ENCODE data around the gene TMPRSS12.
"Not testable (repeated sequence)": the region's sequence is repeated elsewhere in the genome, so short reads cannot be mapped to it uniquely, and the experiment has no call there.

The TMPRSS12 gene

GRCh38 chr12:50842637-50843493 lies at the start of gene TMPRSS12:
Gene TMPRSS12, plus strand, starts transcription at chr12:50842926. Its CDS starts 39 bp downstream, at chr12:50842965.
- DNase-seq: no peak

GRCh38 chr12:50799908-50800307 lies 42.8 kb upstream of the TMPRSS12 start:
- no peak for DNase-seq

- DNase-seq: no peak
Measured at GRCh38 chr12:50803230-50803875, 39.4 kb upstream of the TMPRSS12 start.

GRCh38 chr12:50806176-50806575 lies 36.5 kb upstream of the TMPRSS12 start:
- DNase-seq: no peak

GRCh38 chr12:50809131-50809530 lies 33.6 kb upstream of the TMPRSS12 start:
- not testable (repeated sequence) for DNase-seq

GRCh38 chr12:50814921-50815320 lies 27.8 kb upstream of the TMPRSS12 start:
- not testable (repeated sequence) for DNase-seq

GRCh38 chr12:50820177-50820576 lies 22.5 kb upstream of the TMPRSS12 start:
- no peak for DNase-seq

GRCh38 chr12:50822082-50822481 lies 20.6 kb upstream of the TMPRSS12 start:
- DNase-seq: no peak

GRCh38 chr12:50823724-50824123 lies 19.0 kb upstream of the TMPRSS12 start:
- DNase-seq: not testable (repeated sequence)

GRCh38 chr12:50824914-50825313 lies 17.8 kb upstream of the TMPRSS12 start:
- DNase-seq: no peak

- no peak for DNase-seq
Measured at GRCh38 chr12:50825372-50825838, 17.3 kb upstream of the TMPRSS12 start.

- DNase-seq: no peak
Measured at GRCh38 chr12:50828121-50828520, 14.6 kb upstream of the TMPRSS12 start.

GRCh38 chr12:50828886-50829285 lies 13.8 kb upstream of the TMPRSS12 start:
- DNase-seq: no peak

- not testable (repeated sequence) for DNase-seq
Measured at GRCh38 chr12:50833801-50834200, 8.9 kb upstream of the TMPRSS12 start.

- DNase-seq: no peak
Measured at GRCh38 chr12:50839042-50839441, 3.7 kb upstream of the TMPRSS12 start.

- DNase-seq: no peak
Measured at GRCh38 chr12:50840809-50841487, 1.8 kb upstream of the TMPRSS12 start.

GRCh38 chr12:50841716-50842531 lies 802 bp upstream of the TMPRSS12 start:
- no peak for DNase-seq

- DNase-seq: no peak
Measured at GRCh38 chr12:50845021-50845647, 2.4 kb downstream of the TMPRSS12 start.

- no peak for DNase-seq
Measured at GRCh38 chr12:50848963-50849362, 6.2 kb downstream of the TMPRSS12 start.

- DNase-seq: not testable (repeated sequence)
Measured at GRCh38 chr12:50855218-50855617, 12.5 kb downstream of the TMPRSS12 start.

- not testable (repeated sequence) for DNase-seq
Measured at GRCh38 chr12:50855679-50856078, 13.0 kb downstream of the TMPRSS12 start.

All from stimulated activated CD4-positive, alpha-beta T cell treated with anti-CD3 and anti-CD28 coated beads, Interleukin-2, amount 100 ng/mL, for 24 hours (primary cell).